GM18517 (cell line): ENCODE data around the gene SLC25A52.
A peak's percentile ranks its signal among the peaks of the same experiment; 100 is the strongest.
"Not testable (repeated sequence)": the region's sequence is repeated elsewhere in the genome, so short reads cannot be mapped to it uniquely, and the experiment has no call there.

Experiments
- ATAC-seq: cut with Tn5 transposase; IDR thresholded peaks from one replicate; pipeline ENCODE4 v1.9.1; 2021; ENCODE audit warnings: mild to moderate bottlenecking, moderate library complexity; ENCODE audit not compliant: unreplicated experiment

SLC25A52 gene

DNA sequence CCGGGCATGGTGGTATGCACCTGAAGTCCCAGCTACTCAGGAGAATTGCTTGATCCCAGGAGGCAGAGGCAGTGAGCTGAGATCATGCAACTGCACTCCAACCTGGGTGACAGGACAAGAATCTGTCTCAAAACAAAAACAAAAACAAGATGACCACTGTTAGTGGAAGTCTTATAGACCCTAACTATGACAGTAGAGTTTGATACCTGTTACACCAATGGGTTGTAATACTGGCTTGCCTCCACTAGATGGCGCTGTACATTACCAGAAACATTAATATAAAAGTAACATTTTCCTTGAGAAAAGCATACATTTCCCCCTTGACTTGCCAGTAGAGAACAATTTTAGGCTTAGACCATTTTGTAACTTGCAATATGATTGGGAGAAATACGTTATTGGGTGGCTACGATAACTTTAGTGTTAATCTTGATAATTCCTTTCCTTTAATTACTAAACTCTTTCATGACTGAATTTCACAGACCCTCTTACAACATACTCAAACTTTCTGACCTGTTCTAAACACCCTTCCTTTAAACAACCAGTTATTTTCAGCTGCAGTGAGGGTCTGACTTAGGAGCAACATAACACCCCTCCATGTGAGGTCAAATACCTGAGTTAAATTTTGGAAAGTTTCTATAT, 19.5 kb downstream of the SLC25A52 start:
- no peak for ATAC-seq

GRCh38 chr18:31740180-31740579, 20.5 kb downstream of the SLC25A52 start:
- ATAC-seq, result no peak

GRCh38 chr18:31739651-31740050, 21.0 kb downstream of the SLC25A52 start:
- ATAC-seq, result no peak

- no peak for ATAC-seq
Measured at GRCh38 chr18:31738460-31739407, 21.9 kb downstream of the SLC25A52 start.

DNA sequence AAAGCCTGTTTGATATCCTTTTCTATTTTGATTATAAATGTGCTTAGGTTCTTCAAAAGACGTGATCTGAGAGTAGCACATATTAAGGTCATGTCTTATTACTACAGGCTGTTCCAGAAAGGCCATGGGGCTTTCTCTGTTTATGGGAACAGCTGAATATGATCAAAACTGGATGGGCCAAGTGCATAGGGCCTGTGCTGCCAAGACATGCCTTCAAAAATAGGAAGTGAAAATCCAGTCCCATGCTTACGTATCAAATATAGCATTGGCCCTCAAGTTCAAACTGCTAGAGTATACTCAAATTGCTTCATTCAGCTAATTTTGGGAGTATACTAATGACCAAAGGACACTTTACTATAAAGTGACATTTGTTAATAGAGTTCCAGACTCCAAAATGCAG, 24.1 kb downstream of the SLC25A52 start:
- ATAC-seq, result peak; percentile 61

- ATAC-seq, result no peak
Measured at GRCh38 chr18:31731628-31732027, 29.1 kb downstream of the SLC25A52 start.

- not testable (repeated sequence) for ATAC-seq
Measured at GRCh38 chr18:31729196-31729595, 31.5 kb downstream of the SLC25A52 start.

DNA sequence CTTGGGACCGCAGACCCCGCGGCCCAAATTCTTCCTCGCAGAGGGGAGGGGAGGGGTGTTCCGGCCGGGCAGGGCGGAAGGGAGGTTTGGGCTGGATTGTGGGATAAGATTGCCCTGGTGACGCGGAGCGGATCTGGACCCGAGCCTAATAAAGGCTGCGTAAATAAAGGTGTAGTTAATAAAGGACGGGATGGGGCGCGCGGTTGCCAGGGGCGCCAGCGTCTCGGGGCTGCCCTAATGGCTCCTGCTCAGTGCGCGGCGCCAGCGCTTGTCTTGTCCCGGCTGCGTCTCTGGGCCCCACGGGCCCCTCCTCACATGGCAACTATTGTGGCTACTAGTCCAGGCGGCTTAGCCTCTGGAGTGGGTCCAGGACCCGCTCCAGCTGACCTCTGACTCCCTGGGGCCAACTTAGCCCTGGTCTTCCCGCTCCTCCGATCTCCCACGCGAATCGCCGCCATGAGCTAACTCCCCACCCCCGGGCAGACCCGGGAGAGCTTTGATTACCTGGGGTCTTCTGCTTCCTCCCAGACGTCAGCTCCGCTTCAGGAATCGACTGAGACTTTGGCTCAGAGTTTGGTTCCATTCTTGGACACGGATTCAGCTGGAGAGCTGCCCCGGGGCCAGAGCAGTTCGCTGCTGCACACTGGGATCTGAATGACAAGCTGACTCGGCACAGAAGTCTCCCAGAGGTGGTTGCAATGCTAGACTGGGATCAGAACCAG, 36.5 kb downstream of the SLC25A52 start:
- ATAC-seq, result no peak

DNA sequence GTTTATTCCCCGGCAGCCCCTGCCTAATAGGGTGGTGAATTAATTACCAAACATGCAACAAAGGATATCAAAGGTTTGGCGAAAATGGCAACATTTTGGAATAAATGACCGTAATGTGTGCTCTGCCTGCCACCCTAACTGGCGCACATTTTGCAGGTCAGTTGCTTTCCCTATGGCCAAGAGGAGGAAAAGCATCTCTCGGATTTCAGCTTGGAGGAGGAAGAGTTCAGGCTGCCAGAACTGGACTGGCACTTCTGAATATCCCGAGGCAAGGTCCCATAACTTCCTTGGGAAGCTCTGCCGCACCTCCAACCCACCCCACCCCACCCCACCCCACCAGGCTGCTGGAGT, 37.1 kb downstream of the SLC25A52 start:
- ATAC-seq, result no peak

DNA sequence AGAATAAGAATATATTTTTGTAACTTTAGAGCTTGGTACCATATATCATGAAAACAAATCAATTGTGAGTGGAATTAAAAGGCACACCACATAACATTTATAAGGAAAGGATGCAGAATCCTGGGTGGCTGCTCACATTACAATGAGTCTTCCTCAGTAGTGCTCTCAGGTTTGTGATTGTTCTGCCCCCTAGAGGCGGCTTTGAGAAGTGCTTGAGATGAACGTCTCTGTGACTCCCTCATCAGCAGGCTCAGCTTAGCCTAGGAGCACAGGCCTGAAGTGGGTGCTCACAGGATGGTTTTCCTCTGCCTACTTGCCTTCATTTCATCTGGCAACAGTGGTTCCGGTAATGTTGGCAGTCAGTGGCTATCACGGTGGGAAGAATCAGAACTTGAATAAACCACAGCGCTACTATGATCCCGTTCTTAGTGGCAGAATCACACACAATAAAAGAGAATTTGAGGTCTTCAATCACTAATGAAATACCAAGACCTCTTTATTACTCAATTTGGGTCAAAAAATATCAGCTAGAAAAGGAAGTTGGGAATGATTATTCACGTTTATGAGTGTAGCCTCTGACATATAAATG, 38.2 kb downstream of the SLC25A52 start:
- ATAC-seq, result peak; percentile 98

DNA sequence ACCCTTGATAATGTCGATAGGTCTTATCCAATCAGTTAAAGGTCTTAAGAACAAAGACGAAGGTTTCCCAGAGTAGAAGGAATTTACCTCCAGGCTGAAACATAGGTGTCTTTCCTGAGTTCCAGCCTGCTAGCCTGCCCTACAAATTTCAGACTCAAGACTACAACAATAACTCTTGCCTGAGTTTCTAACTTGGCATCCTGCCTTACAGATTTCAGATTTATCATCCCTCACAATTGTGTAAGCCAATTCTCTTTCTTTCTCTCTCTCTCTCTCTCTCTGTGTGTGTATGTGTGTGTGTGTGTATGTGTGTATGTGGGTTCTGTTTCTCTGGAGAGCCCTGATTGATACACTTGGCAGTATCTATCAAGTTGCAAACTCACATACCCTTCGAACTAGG, 39.1 kb downstream of the SLC25A52 start:
- no peak for ATAC-seq

DNA sequence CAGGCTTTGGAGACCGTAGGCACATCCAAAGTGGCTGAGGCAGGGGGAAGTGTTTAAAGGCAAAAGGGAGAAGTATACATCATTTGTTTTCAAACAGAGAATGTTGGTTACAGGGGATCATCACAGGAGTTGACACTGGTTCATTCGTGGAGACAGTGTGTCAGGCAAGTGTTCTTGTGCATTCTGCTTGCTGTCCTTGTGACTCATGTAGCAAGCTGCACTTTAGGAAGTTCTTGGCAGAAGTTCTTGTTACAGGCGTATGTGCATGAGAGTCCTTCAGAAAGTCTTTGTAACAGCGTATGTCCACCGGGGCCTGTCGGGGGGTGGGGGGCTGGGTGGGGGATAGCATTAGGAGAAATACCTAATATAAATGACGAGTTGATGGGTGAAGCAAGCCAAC, 39.8 kb downstream of the SLC25A52 start:
- no peak for ATAC-seq

DNA sequence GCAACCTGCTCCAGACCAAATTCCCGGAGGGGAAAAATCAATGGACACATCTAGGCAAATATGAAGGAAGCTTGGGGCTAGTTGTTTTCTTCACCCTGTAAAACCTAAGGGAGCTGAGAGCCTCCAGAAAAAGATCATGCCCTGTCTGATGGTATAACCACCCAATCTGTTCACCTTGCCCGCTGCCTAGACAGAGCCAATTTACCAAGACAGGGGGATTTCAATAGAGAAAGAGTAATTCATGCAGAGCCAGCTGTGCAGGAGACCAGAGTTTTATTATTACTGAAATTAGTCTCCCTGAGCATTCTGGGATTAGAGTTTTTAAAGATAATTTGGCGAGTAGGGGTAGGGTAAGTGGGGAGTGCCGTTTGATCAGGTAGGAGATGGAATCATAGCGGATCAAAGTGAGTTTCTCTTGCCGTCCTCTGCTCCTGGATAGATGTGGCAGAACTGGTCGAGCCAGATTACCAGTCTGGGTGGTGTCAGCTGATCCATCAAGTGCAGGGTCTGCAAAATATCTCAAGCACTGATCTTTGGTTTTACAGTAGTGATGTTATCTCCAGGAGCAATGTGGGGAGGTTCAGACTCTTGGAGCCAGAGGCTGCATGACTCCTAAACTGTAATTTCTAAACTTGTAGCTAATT, 41.2 kb downstream of the SLC25A52 start:
- no peak for ATAC-seq

GRCh38 chr18:31718386-31718785, 42.3 kb downstream of the SLC25A52 start:
- ATAC-seq, result no peak

DNA sequence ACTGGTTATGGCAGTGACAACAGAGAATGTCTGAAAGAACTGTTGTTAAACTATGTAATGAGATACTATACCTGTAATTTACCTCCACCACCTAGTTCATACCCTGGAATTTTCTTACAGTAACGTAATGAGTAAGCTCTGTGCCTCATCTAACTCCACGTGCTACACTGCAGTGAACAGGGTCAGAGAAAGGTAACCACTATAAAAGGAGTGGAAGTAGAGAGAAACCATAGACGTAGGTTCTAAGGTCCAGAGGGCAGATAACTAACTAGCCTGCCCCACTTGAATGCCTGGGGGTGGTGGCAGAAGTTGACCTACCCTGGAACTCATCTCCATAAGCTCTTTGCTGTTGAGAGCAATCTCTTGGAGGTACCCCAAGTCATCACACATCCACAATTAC, 44.3 kb downstream of the SLC25A52 start:
- no peak for ATAC-seq

- no peak for ATAC-seq
Measured at GRCh38 chr18:31711365-31712172, 49.1 kb downstream of the SLC25A52 start.

DNA sequence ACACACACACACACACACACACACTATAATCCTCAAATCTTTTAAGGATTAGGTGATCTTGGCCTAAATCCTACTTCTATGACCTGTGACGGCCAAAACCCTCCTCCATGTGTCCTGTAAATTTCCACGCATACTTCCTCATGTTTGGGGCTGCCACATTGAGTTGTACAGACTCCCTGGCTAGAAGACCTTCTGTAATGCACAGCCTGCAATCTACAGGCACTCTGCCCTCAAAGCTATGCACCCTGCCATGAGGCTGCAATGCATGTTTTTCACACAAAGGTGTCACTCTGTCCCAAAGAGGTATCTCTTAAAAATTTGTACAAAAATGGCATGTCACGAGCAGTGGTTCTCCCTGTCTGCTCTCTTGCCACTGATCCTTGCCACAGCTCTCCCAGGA, 49.9 kb downstream of the SLC25A52 start:
- ATAC-seq, result peak; percentile 57
